ENCODE data around the gene NEO1.
"Not testable (repeated sequence)": the region's sequence is repeated elsewhere in the genome, so short reads cannot be mapped to it uniquely, and the experiment has no call there.

Gene NEO1

DNA sequence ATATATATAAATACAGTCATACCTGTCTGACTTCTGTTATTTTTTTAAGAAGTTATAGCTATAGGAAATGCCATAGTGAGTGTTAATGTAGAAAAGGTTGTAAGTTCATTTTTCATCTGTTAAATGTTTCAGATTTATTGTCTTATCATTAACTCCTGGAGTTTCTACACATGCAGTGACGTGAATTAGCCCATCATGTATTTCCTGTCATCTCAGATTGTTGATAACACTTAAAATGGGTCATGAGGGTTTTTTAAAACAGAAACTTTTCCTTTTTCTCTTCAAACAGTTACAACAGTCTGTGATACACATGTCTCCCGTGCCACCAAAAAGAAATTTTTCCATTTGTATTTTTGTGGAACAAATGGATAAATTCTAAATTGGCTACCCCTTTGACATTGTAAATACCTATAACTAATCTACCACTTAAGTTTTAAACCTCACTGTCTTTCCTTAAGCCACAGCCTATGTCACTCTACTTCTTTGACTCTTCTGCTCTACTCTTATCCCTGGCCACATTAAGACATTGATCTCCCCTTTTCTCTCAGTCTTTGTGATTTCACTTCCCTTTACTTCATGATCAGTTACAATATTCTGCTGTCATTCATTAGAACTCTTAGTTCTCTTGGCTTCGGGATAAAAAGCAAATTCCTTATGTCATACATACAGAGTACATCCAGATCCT lies 89.1 kb downstream of the NEO1 start:
- no peak for DNase-seq

DNA sequence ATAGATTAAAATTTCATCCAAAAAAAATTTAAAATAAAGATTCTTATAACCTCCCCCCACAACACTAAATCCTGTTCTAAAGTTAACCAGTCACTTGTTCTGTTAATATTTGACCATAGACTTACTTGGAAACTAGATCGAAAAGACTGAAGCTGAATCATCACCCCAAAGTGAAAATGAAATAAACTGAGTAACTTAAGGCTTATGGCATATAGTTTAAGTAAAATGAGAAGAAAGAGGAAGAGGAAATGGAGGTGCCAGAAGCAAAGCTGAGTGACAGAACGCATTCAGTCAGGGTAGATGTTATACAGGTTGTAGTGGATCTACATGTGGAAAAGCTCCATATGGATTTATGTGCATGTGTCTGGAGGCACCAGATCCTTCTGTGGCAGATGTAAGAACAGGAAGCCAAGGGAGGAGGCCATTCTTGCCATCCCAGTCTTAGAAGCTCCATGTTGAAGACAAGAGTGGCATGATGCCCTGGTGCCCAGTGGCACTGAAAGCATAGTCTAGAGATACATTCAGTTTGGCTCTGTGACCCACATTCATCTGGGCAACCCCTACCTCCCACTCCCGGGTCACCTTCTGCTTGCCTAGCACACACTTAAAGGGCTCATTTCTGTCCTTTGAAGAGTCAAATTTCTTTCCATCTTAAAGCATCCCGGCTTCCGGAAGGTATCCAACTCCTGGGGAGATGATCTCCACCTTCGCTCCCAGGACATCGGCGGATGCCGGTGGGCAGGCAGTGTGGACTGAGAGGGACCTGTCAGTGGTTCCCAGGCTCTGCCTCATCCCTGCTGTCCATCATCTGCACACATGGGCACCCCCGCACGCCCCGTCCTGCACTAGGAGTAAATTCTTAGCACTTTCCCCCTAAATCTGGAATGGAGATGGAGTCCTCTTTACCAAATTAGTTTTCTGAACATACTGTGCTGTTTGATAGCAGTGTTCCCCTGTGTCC lies 90.8 kb downstream of the NEO1 start:
- no peak for DNase-seq

DNA sequence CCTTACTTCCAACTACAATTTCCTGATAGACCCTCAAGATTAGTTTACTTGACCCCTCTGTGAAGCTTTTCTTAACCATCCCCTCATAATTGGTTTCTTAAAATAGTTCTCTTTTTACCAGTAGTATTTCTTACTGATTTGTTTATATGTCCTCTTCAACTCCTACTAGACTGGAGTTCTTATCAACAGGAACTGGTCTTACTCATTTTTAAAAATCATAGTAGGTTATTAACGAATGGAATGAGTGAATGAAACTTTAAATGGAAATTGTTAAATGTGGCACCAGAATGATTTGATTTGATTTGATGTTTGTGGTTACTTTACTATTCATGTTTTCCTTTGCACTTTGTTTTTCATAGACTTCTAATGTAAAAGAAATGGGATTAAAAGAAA lies 91.5 kb downstream of the NEO1 start:
- no peak for DNase-seq

DNA sequence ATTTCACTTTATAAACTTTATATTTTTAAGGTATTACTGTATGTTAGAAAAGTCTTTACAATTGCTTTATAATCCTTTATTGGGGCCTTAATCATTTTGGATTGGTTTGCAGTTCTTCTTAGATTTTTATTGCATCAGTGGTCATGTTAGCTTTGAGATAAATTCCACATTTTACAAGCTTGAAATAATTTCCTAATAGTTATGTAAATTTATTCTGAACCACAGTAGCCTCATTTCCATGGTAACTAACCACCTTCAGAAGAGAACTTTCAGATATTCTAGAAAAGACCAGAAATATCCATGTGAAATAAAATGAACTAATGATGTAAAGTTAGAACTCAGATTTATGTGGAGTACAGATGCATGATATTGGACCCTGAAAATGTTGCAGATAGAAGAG lies 94.2 kb downstream of the NEO1 start:
- no peak for DNase-seq

DNA sequence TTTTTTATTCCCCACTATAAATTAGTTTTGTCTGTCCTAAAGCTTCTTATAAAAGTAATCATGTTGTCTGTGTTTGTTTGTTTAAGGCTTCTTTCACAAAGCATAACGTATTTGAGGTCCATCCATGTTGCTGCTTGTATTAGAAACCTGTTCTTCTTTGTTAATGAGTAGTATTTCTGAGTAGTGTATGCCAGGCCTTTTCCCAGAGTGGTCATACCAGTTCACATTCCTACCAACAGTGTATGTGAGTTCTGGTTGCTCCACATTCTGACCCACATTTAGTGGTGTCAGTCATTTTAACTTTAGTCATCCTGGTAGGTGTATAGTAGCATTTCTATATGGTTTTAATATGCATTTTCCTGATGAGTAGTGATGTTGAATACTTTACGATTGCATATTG lies 98.6 kb downstream of the NEO1 start:
- no peak for DNase-seq

DNA sequence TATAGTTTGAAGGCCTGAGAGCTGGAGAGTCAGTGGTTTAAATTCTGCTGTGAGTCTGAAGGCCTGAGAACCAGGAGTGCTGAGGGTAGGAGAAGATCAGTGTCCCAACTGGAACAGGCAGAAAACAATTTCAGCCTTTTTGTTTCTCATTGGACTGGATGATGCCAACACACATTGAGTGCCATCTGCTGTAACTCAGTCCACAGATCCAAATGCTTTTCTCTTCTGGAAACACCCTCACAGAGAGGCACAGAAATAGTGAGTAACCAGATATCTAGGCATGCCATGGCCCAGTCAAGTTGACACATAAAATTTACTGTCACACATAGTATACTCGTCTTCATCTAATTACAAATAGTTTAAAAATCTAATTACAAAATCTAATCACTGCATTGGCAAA lies 100.8 kb downstream of the NEO1 start:
- no peak for DNase-seq

DNA sequence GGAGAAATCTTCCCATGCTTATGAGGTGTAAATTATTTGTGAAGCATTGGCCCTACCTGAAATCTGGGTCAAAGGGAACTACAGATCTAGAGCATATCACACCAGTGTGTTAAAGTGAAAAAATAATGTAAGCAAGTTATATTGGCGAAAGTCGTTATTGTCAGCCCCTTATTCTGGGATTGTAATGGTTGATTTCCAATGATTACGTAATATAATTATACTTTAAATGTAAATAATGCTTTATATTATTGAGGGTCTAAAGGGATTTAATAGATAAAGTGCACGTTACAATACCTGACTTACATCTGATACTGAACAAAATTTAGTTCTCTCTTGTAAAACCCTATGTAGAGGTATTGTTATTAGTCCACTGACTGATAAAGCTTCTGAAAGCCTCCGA lies 101.2 kb downstream of the NEO1 start:
- no peak for DNase-seq

DNA sequence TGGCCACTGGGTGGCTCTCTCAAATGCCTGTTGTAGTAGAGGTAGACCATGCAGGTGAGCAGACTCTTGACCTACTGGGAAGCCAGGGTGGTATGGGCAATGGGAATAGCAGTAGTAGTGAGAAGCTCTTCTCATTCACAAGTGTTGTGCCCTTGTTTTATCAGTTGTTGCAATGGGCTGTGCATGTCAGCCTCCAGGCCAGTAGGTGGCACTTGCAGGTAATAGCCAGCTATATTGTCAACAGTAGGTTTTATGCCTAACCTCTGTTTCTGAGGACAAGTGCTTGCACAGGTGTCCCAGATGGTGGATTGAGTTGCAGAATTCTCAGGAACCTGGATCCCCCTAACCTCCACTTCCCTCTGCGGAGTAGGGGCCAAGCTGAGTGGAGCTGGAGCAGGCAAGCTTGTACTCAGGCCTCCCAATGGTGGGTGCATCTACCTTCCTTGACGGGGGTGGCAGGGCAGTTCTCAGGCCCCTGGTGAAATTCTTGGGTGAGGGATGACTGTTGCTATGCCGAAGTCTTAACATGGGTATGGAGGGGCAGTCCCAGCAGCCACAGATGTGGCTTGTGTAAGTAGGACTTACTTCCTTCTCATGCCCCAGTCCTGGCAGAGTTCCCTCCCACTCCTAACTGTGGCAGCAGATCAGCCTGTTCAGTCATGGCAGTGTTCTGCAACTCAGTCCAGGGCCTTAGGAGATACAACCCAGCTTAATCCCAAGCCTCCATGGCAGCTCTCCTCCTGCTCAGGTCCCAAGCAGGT lies 104.3 kb downstream of the NEO1 start:
- no peak for DNase-seq

DNA sequence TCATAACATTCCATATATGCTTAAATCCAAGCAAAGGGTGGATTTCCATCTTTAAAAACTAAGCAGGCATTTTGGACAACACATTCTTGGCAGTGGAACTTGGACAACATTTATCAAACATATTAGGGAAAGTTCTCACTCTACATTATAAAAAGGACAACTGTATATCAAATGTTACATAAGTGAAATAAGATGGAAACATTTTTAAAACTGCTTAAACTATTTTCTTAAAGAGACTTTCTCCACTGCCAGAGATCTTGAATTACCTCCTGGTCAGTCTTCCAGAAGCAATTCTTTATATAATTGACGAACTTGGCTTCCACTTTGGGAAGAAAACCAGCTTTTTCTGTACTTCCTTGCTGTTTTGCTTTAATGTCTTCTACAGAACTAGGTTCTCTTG lies 109.3 kb downstream of the NEO1 start:
- no peak for DNase-seq

DNA sequence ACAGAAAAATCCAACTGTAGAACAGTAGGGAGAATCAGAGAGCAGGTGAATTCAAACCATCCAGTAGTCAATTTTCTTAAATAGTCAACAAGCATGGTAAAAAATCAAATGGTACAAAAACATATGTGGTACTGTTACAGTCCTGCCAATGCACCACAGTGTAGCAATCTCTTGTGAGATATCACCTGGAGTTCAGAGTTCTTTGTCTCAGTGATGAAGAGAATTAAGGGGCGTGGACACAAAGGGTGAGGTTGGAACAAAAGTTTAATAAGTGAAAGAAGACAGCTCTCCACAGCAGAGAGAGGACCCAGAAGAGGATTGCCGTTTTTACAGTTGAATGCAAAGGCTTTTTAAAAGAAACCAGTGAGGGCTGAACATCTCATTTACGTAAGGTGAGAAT lies 113.2 kb downstream of the NEO1 start:
- DNase-seq: no peak

DNA sequence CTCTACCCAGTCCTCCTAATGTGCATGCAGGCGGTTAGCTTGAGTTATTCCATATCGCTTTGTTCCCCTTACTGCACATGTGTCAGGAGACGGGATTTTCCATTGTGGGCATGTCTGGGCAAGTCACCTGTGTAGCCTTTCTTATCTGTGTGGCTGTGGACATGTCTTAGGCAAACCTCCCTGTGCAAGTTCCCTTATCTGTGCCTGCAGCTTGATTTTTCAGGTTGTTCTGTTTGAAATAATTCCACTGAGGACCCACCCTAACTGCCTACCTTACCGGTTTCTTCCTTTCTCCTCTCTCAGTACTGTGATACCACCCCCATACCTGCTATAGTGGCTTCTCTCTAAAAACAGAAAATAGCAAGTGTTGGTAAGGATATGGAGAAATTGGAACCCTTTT lies 113.6 kb downstream of the NEO1 start:
- DNase-seq: no peak

DNA sequence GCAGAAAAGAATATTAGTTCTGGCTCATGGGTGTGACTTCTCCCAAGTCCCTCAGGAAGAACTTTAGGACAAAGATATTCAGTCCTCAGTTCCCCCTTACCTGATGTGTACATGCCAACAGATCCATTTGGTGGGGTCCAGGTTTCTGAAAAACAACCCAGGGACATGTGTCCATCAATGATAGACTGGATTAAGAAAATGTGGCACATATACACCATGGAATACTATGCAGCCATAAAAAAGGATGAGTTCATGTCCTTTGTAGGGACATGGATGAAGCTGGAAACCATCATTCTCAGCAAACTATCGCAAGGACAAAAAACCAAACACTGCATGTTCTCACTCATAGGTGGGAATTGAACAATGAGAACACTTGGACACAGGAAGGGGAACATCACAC lies 114.4 kb downstream of the NEO1 start:
- not testable (repeated sequence) for DNase-seq

DNA sequence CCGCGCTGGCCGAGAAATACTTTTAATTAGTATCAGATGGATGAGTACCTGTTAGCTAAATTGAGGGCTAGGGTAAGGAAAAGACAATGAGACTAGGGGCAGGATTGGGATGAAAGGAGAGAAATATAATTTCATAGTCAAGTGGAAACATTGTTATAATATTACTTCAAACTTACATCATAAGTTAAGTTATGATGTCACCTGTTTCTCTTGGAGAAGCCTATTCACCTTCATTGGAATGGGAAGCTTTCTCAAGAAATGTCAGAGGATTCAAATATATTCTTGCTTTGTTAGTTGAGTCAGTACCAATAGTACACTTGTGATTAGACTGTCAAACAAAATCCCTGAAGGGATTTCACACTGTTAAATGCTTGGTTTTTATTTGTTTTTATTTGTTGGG lies 116.2 kb downstream of the NEO1 start:
- no peak for DNase-seq

DNA sequence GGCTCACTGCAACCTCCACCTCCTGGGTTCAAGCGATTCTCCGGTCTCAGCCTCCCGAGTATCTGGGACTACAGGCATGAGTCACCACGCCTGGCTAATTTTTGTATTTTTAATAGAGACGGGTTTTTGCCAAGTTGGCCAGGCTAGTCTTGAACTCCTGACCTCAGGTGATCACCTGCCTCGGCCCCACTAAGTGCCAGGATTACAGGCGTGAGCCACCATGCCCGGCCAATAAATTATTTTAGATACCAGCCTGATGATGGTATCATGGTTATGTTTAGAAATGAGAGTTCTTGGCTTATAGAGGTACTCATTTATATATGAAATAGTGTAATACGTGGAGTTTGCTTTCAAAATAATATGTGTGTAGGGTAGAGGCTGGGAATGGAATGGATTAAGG lies 119.4 kb downstream of the NEO1 start:
- DNase-seq: no peak

DNA sequence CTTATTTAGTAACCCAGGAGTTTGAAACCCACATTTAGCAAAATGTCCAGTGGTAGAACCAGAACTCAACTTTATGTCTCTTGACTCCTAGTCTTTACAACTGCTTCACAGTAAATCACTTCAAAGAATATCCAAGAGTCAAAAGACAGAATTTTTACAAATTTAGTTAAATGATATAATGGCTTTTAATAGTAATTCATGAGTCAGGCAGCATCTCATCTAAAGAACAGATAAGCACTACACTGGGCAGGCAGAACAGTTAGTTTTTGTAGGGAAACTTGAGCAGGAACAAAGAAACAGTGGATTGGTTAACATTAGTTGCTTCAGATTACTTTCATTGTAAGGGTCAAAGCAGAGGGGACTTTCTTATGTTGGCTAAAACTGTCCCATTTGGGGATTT lies 120.2 kb downstream of the NEO1 start:
- DNase-seq: no peak

DNA sequence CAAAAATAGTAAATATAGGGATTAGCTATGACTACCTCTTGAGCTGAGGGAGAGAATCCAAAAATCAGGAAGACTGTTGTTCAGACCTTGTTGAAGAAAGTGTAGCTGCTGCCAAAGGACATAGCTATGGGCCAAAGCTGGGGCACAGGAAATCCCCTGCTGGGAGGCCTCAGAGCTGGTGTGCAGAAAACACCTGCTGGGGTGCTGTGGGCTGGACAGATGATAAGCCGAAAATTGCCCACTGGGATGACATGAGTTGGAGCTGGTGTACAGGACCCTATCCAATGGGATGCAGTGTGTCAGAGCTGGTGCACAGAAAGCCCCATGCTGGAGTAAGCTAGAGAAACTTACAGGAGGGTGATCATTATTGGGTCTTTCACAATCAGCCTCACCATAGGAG lies 121.9 kb downstream of the NEO1 start:
- no peak for DNase-seq

DNA sequence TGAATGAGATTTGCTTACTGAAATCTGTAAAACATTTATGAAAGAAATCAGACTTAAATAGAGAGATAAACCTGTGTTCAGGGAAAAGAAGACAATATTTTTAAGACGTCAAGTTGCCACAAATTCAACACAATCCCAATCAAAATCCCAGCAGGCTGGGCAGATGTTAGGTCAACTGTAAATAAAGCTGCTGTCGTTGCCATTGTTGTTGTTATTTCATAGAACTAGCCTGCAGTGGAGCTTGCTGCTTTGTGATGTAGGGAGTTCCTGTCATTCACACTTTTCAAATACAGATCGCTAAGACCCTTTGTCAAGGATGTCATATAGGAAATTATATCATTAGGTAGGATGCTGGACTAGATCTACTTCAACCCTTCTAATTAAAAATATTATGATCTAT lies 123.1 kb downstream of the NEO1 start:
- DNase-seq: no peak

DNA sequence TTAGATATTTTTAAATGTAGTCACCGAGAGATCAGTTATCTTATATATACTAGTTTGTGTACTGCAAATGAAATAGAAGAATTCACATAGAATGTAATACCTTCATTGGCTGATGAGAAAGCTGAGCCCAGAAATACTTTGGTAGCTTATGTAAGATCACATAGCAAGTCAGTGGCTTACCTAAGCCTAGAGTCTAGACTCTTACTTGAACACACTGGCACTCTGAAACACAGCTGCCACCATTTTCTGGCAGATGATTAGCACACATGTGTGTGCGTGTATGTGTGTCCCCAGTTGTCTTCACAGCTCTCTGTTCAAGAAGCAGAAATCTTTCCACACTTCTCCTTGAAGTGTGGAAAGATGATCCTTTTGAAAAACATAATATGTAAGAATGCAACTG lies 124.3 kb downstream of the NEO1 start:
- DNase-seq: no peak

DNA sequence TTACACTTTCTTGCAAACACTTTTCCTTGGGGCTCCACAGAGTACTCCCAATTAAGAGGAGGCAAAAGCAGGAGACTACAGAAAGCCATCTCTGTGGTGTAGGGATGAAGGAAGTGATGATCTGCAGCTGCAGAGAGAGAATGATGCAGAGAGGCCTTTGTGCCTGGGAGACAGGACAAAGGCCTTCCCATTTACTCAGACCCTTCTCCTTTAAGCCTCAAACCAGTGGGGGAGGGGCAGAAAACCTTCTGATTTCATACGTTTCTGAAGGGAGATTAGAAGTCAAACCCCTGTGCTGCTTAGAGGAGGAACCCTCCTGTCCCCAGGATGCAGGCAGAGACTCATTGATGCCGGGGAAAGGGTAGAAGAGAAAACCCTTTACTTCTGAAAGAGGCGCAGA lies 130.8 kb downstream of the NEO1 start:
- DNase-seq: no peak

DNA sequence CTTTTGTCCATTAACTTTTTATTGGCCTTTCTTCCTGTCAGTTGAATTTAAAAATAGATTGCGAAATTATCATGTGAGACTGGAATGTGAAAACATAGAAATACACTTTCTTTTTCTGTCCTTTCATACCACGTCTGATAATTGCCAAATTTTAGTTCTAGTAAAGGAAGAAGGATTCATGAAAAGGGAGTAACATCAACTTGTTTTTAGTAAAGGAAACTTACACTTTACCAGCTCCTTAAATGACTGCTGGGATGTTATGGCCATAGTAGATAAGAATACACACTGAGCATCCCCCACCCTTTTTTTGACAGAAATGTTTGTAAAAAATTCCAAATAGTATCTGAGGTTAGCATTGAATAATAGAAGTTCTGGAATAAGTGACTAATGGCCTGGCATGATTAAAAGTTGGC lies 137.9 kb downstream of the NEO1 start:
- DNase-seq: no peak

DNA sequence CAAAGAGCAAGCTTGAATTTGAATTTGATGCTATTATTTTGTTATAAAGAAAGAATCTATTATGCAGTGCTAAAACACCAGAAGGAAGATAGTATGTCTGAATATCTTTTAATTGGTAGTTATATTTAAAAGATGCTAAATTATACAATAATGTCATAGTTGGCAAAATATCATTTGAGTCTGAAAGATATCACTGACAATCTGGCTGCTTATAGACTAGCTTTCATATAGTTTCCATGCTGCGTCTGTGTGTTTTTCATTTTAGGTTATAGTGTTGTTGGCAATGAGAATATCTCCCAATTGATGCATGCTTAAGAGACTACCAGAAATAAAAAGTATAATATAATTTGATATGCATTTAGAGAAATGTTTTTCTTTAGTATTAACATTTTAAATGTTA lies 142.9 kb downstream of the NEO1 start:
- DNase-seq: no peak

DNA sequence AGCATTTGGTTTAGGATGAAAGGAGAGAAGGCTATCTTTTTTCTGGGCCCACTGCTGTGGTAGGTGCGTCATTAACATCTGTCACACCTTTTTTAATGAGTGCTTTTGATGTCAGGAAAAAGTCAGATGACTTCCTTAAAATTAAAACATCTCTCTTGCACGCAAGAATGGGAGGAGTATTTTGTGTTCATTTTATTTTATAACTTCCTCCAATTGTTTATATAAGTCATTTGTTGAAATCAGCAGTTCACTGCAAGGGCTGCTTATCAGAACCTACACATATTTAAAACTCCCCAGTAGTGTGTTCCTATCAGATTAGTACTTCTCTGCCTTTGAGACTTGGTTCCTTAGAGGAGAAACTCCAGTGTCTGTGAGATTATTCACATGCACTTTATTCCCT lies 143.8 kb downstream of the NEO1 start:
- no peak for DNase-seq

DNA sequence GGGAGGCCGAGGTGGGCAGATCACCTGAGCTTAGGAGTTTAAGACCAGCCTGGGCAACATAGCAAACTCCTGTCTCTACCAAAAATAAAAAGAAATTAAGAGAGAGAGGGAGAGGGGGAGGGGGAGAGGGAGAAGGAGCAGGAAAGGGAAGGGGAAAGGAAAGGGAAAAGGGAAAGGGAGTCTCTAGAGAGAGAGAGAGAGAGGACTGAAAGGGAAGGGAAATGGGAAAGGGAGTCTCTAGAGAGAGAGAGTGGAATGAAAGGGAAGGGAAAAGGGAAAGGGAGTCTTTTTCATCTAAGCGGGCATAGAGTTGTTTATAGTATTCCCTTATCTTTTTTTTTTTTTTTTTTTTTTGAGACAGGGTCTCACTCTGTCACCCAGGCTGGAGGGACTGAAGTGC lies 148.1 kb downstream of the NEO1 start:
- DNase-seq: no peak

DNA sequence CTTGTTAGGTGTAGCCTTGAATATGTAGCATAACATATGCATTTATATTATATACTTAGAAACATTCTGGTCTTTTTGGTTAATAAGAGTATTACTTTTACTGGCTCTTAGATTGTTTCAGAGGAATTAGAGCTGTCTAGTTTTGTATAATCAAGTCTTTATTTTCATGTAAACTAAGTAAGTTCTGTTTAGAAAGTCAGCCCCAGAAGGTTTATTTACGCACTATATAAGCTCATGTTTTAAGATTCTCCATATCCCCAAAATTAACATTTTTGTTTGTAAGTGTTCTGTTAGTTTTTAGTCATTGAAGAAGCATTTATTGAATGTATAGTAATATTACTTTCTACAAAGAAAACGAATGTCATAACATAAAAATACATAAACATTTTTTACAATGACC lies 158.4 kb downstream of the NEO1 start:
- DNase-seq: no peak
